Measurements from ENCODE around the gene POU6F2.

DNA sequence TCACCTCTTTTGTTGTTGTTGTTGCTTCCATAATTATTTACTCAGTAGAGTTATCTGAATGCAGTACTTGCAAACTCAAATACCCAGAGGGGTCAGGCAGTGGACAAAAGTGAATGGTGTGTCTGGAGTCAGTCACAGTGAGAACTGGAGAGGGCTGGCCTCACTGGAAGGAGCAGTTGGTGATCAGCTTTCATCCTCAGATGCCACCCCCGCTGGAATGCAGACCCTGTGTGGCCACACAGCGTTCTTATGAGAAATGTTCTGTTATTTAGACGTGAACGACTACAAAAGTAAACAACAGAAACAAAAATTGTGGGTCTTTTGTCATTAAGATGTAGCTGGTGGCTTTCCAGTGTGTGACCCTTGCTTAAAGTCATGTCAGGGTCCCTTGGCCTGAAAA, 39.1 kb upstream of the POU6F2 start:
- TF ChIP-seq POLR2A (IDR thresholded peaks at IDR 0.05), result no peak
- TF ChIP-seq, protein P1, sequence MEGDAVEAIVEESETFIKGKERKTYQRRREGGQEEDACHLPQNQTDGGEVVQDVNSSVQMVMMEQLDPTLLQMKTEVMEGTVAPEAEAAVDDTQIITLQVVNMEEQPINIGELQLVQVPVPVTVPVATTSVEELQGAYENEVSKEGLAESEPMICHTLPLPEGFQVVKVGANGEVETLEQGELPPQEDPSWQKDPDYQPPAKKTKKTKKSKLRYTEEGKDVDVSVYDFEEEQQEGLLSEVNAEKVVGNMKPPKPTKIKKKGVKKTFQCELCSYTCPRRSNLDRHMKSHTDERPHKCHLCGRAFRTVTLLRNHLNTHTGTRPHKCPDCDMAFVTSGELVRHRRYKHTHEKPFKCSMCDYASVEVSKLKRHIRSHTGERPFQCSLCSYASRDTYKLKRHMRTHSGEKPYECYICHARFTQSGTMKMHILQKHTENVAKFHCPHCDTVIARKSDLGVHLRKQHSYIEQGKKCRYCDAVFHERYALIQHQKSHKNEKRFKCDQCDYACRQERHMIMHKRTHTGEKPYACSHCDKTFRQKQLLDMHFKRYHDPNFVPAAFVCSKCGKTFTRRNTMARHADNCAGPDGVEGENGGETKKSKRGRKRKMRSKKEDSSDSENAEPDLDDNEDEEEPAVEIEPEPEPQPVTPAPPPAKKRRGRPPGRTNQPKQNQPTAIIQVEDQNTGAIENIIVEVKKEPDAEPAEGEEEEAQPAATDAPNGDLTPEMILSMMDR (IDR thresholded peaks at IDR 0.05), result no peak

Data from right lobe of liver (tissue), 4 donors.